GM23248 (cell line): Measurements from ENCODE around the gene ANKRD11. TPM values are rescaled to one million over a fixed set of nuclear protein-coding genes. Genes with fewer than 3 reads are reported as not detected.

ENCODE experiments used
- DNase-seq: peaks from one replicate; pipeline ENCODE4 v3.0.0-alpha.2; 2015
- H2AFZ ChIP-seq: fragments of 200-600 bp; sonication (generic); 2 replicates; pipeline ENCODE4 v1.6.1; 2016; ENCODE audit warnings: antibody characterized with exemption
- H3F3A ChIP-seq: fragments of 200-600 bp; sonication (generic); 2 replicates; pipeline ENCODE4 v1.6.1; 2016; ENCODE audit warnings: mild to moderate bottlenecking, antibody characterized with exemption, mixed run types; ENCODE audit not compliant: insufficient read depth
- H3K27ac ChIP-seq: fragments of 200-600 bp; sonication (generic); 2 replicates; pipeline ENCODE4 v1.5.1; 2016; ENCODE audit warnings: mild to moderate bottlenecking
- H3K27me3 ChIP-seq: fragments of 200-600 bp; sonication (generic); replicated peaks from 2 replicates; pipeline ENCODE4 v1.6.1; 2016; ENCODE audit warnings: mild to moderate bottlenecking; ENCODE audit not compliant: insufficient read depth
- H3K36me3 ChIP-seq: fragments of 200-600 bp; sonication (generic); 2 replicates; pipeline ENCODE4 v1.6.1; 2016; ENCODE audit warnings: low read depth, mild to moderate bottlenecking
- H3K4me1 ChIP-seq: fragments of 200-600 bp; sonication (generic); 2 replicates; pipeline ENCODE4 v1.6.1; 2016; ENCODE audit warnings: mild to moderate bottlenecking; ENCODE audit not compliant: insufficient read depth
- H3K4me2 ChIP-seq: fragments of 200-600 bp; sonication (generic); one replicate; pipeline ENCODE4 v1.6.1; 2016; ENCODE audit warnings: mild to moderate bottlenecking; ENCODE audit not compliant: unreplicated experiment
- H3K4me3 ChIP-seq: fragments of 200-600 bp; sonication (generic); 2 replicates; pipeline ENCODE4 v1.5.1; 2016; ENCODE audit warnings: mild to moderate bottlenecking
- H3K79me2 ChIP-seq: fragments of 200-600 bp; sonication (generic); 2 replicates; pipeline ENCODE4 v1.6.1; 2016; ENCODE audit warnings: mild to moderate bottlenecking; ENCODE audit not compliant: insufficient read depth
- H3K9ac ChIP-seq: fragments of 200-600 bp; sonication (generic); 2 replicates; pipeline ENCODE4 v1.6.1; 2016; ENCODE audit warnings: mild to moderate bottlenecking
- H3K9me2 ChIP-seq: fragments of 200-600 bp; sonication (generic); 2 replicates; pipeline ENCODE4 v1.6.1; 2016; ENCODE audit warnings: mixed run types, mild to moderate bottlenecking, moderate library complexity; ENCODE audit not compliant: insufficient read depth
- H3K9me3 ChIP-seq: fragments of 200-600 bp; sonication (generic); one replicate; pipeline ENCODE4 v1.6.1; 2017; ENCODE audit warnings: low read depth
- H4K20me1 ChIP-seq: fragments of 200-600 bp; sonication (generic); 2 replicates; pipeline ENCODE4 v1.6.0; 2016; ENCODE audit not compliant: insufficient read depth
- EZH2 ChIP-seq: fragments of 200-600 bp; sonication (generic); IDR thresholded peaks from 2 replicates; pipeline ENCODE4 v1.6.1; 2018; ENCODE audit warnings: antibody characterized with exemption, mild to moderate bottlenecking; ENCODE audit not compliant: insufficient read depth, poor library complexity, severe bottlenecking
- EZH2phosphoT487 ChIP-seq: fragments of 200-600 bp; sonication (generic); IDR thresholded peaks from 2 replicates; pipeline ENCODE4 v1.6.1; 2018; ENCODE audit warnings: antibody characterized with exemption, moderate library complexity, mild to moderate bottlenecking, low read depth; ENCODE audit not compliant: insufficient read depth
- WGBS, 2 experiments: methylation state at CpG; one replicate each; pipeline ENCODE4 v1.1.6; 2015 to 2017; ENCODE audit warnings: low lambda C conversion rate in 2 of 2, low coverage in 1 of 2; ENCODE audit errors: missing lambda C conversion rate in 2 of 2; 5-methylcytosine and 5-hydroxymethylcytosine counted together
- in situ Hi-C: fragments of 300-500 bp; cut with MboI; formaldehyde crosslinking; loops from 2 replicates; pipeline ENCODE4 v1.15.0; 2020
- polyA plus RNA-seq: library from polyadenylated mRNA; unstranded; fragments of >200 nt; fragmentation: Nextera tagmentation; extraction: Ambion mirVana; gene quantifications from 2 replicates; pipeline ENCODE4 v1.2.1, GENCODE V29; 2016
- total RNA-seq: library from RNA; depleted of rRNA; stranded (reverse); fragments of >200 nt; shearing (Covaris generic); gene quantifications from 2 replicates; pipeline ENCODE4 v1.2.3, GENCODE V29; 2014

Gene ANKRD11
- total and polyA plus RNA-seq, 2 experiments from 2014 or later, result 39.3 to 84.7 TPM

GRCh38 chr16:89257757-89258465, 232.4 kb downstream of the ANKRD11 start:
- Histone ChIP-seq H3K27ac (no peak overlapping the region), H4K20me1 (no peaks in the 10 kb centered on the region), H3F3A (no peaks in the 10 kb centered on the region), H3K9me3 (no peaks in the 10 kb centered on the region), H3K9me2 (no peaks in the 10 kb centered on the region), H3K4me3 (peak overlapping the region; percentile 58; the same call in 1 of the 2 replicates), H3K36me3 (no peaks in the 10 kb centered on the region), H3K4me2 (no peak overlapping the region), H3K27me3 (no peaks in the 10 kb centered on the region), H3K4me1 (no peaks in the 10 kb centered on the region), H2AFZ (0 out of 2 replicates have a peak overlapping the region, but pooled peaks have one; percentile 23), H3K9ac (no peak overlapping the region), H3K79me2 (no peaks in the 10 kb centered on the region)
- TF ChIP-seq EZH2phosphoT487, result no peak
- DNase-seq, result peak; percentile 12
- 79 to 82% methylated on average over 18 of the region's 18 CpGs for WGBS, 2 experiments
- in situ Hi-C loops, result no loop called here

DNA sequence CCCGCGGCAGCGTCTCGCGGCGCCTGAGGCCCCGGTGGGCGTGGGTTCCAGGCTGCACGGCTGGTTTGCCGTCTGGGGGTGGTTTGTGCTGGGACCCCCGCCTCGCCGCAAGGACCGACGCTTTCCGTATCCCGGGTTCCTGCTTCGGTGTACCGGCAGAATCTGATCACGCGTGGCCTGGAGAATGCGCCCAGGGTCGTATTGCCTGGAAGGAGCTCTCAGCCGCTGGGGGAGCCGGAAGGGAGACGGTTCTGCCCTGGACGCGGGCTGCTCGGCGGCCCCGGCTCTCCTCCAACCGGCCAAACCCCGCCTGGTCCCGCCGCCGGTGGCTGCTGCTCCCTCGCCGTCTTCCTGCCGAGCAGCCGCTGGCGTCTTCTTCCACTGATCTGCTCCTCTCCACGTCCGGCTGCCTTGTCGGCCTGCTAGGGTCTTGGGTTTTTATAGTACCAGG, 233.1 kb downstream of the ANKRD11 start:
- H3K4me2 ChIP-seq, result peak overlapping the region; percentile 33
- H4K20me1 ChIP-seq, result no peaks in the 10 kb centered on the region
- TF ChIP-seq EZH2phosphoT487 (no peak), EZH2 (no peak)
- H3K79me2 ChIP-seq, result no peaks in the 10 kb centered on the region
- peak; percentile 54 for DNase-seq
- H3K4me3 ChIP-seq, result peak overlapping the region; percentile 58
- no peaks in the 10 kb centered on the region for H3K36me3 ChIP-seq
- H3K27ac ChIP-seq, result no peak overlapping the region
- peak overlapping the region; percentile 54; the same call in 1 of the 2 replicates for H3K9ac ChIP-seq
- H2AFZ ChIP-seq, result peak overlapping the region; percentile 23
- no peaks in the 10 kb centered on the region for H3K9me2 ChIP-seq
- in situ Hi-C loops, result no loop called here
- no peaks in the 10 kb centered on the region for H3K9me3 ChIP-seq
- no peaks in the 10 kb centered on the region for H3K27me3 ChIP-seq
- no peaks in the 10 kb centered on the region for H3K4me1 ChIP-seq
- H3F3A ChIP-seq, result no peaks in the 10 kb centered on the region
- 5% methylated on average over 41 of the region's 44 CpGs for WGBS, 2 experiments

GRCh38 chr16:89256651-89257254, 233.6 kb downstream of the ANKRD11 start:
- 5 to 14% methylated on average over 36 to 56 of the region's 57 CpGs for WGBS, 2 experiments
- no peaks in the 10 kb centered on the region for H3K27me3 ChIP-seq
- H2AFZ ChIP-seq, result peak overlapping the region; percentile 23
- peak overlapping the region; percentile 33 for H3K4me2 ChIP-seq
- H3K9ac ChIP-seq, result peak overlapping the region; percentile 54; the same call in 1 of the 2 replicates
- in situ Hi-C loops, result no loop called here
- no peak overlapping the region for H3K27ac ChIP-seq
- H3F3A ChIP-seq, result no peaks in the 10 kb centered on the region
- no peaks in the 10 kb centered on the region for H3K36me3 ChIP-seq
- H3K9me3 ChIP-seq, result no peaks in the 10 kb centered on the region
- no peaks in the 10 kb centered on the region for H3K4me1 ChIP-seq
- no peaks in the 10 kb centered on the region for H3K79me2 ChIP-seq
- peak overlapping the region; percentile 58 for H3K4me3 ChIP-seq
- H3K9me2 ChIP-seq, result no peaks in the 10 kb centered on the region
- H4K20me1 ChIP-seq, result no peaks in the 10 kb centered on the region
- peak; percentile 89 for DNase-seq
- TF ChIP-seq EZH2, result no peak
- no peak for TF ChIP-seq EZH2phosphoT487

GRCh38 chr16:89253548-89254287, 236.6 kb downstream of the ANKRD11 start:
- no peaks in the 10 kb centered on the region for H4K20me1 ChIP-seq
- no peaks in the 10 kb centered on the region for H3K9me2 ChIP-seq
- no peaks in the 10 kb centered on the region for H3K27me3 ChIP-seq
- no peak overlapping the region for H3K4me3 ChIP-seq
- H3K36me3 ChIP-seq, result no peaks in the 10 kb centered on the region
- 96% methylated on average over 10 of the region's 10 CpGs for WGBS, 2 experiments
- no peak overlapping the region for H3K4me2 ChIP-seq
- H3K27ac ChIP-seq, result no peak overlapping the region
- no peak for TF ChIP-seq EZH2
- TF ChIP-seq EZH2phosphoT487, result no peak
- no peaks in the 10 kb centered on the region for H3K4me1 ChIP-seq
- DNase-seq, result no peak
- no peaks in the 10 kb centered on the region for H3K9me3 ChIP-seq
- no peak overlapping the region for H3K9ac ChIP-seq
- no peaks in the 10 kb centered on the region for H3F3A ChIP-seq
- H3K79me2 ChIP-seq, result no peaks in the 10 kb centered on the region
- no peak overlapping the region for H2AFZ ChIP-seq
- in situ Hi-C loops, result no loop called here
